Natural killer cell (primary cell): ENCODE results near the gene CDPF1. TPM values are rescaled to one million over a fixed set of nuclear protein-coding genes. Genes with fewer than 3 reads are reported as not detected.

Experiments
- ATAC-seq, 3 donors: fragments of 150-1000 bp in 2 of 3; fragments of 200-7000 bp in 1 of 3; cut with Tn5 transposase; 1 replicate in 1 of 3; 2 replicates in 2 of 3; pipeline ENCODE4 v1.10.0; 2021; ENCODE audit warnings: mild to moderate bottlenecking in 2 of 3, moderate library complexity in 2 of 3
- DNase-seq, 2 donors: peaks; one replicate each; pipeline versions ENCODE4 v3.0.0 to v3.0.0-alpha.2; 2013 to 2021; ENCODE audit warnings: mixed read lengths in 1 of 2
- H3K27ac ChIP-seq: one replicate; pipeline ENCODE4 v1.5.1; 2013; ENCODE audit warnings: mild to moderate bottlenecking, low read length
- H3K27me3 ChIP-seq: one replicate; pipeline ENCODE4 v1.6.1; 2013; ENCODE audit warnings: low read length; ENCODE audit not compliant: control insufficient read depth, insufficient read depth
- H3K36me3 ChIP-seq: one replicate; pipeline ENCODE4 v1.6.1; 2013; ENCODE audit warnings: low read length; ENCODE audit not compliant: control insufficient read depth, insufficient read depth
- H3K4me1 ChIP-seq: one replicate; pipeline ENCODE4 v1.6.1; 2013; ENCODE audit warnings: low read length; ENCODE audit not compliant: control insufficient read depth, insufficient read depth
- H3K4me3 ChIP-seq: one replicate; pipeline ENCODE4 v1.5.1; 2013; ENCODE audit warnings: low read length
- H3K9me3 ChIP-seq: one replicate; pipeline ENCODE4 v1.6.1; 2013; ENCODE audit warnings: low read length; ENCODE audit not compliant: control insufficient read depth, insufficient read depth
- H3K27ac Mint-ChIP-seq, 2 donors: one replicate each; pipeline ENCODE4 v1.8.0; 2022; ENCODE audit warnings: mild to moderate bottlenecking in 2 of 2, mixed read lengths in 2 of 2, moderate library complexity in 1 of 2
- H3K27me3 Mint-ChIP-seq, 2 donors: one replicate each; pipeline ENCODE4 v1.8.0; 2022; ENCODE audit warnings: low read depth in 2 of 2, mixed read lengths in 2 of 2
- H3K36me3 Mint-ChIP-seq: one replicate; pipeline ENCODE4 v1.8.0; 2022; ENCODE audit warnings: mixed read lengths
- H3K4me1 Mint-ChIP-seq, 2 donors: one replicate each; pipeline ENCODE4 v1.8.0; 2022; ENCODE audit warnings: mixed read lengths in 2 of 2
- H3K4me3 Mint-ChIP-seq: one replicate; pipeline ENCODE4 v1.8.0; 2022; ENCODE audit warnings: mild to moderate bottlenecking, moderate library complexity, mixed read lengths
- H3K9me3 Mint-ChIP-seq, 2 donors: one replicate each; pipeline ENCODE4 v1.8.0; 2022; ENCODE audit warnings: mixed read lengths in 2 of 2
- WGBS: methylation state at CpG from one replicate; pipeline ENCODE4 v1.1.7; 2013; ENCODE audit warnings: missing lambda C conversion rate; ENCODE audit not compliant: insufficient coverage; 5-methylcytosine and 5-hydroxymethylcytosine counted together
- intact Hi-C: fragments of 100-400 bp; cut with micrococcal nuclease; formaldehyde crosslinking; loops from one replicate; pipeline ENCODE4 v1.14.2; 2022
- total RNA-seq, 4 donors: library from RNA; stranded (reverse); fragments of 120-200 nt in 1 of 4; gene quantifications; one replicate each; pipeline versions ENCODE4 v1.2.3 to v1.2.4, GENCODE V29; 2013 to 2022
- TF ChIP-seq, protein P1 (sequence below): fragments of 200-600 bp; IDR thresholded peaks from one replicate; pipeline ENCODE4 v1.8.0; 2022; ENCODE audit warnings: antibody characterized with exemption

The CDPF1 gene
- total RNA-seq, 3 donors from 2014 or later (not counting 1 experiment from before 2014, with no cell fraction given): 5.0 to 11.4 (median 7.2) TPM

DNA sequence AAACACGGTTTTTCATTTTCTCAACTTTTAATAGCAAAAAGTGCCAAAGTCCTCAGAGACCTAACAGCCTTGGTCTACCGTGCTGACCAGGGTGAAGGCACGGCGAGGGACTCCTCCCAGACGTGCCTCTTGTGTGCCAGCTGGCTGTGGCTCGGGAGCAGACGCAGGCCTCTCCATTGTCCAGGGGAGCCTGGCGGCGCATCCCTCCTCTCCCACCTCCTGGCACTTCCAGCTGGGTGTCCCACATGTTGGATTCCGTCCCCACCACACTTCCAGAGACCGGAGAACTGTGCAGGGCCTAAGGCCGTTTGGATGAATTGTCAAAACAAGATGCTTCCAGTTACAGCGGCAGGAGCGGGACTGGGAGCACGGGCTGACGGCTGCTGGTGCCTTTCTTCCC is 11.6 kb downstream of the CDPF1 start:
- Mint-ChIP-seq H3K36me3 (peaks cover 8% of the 10 kb centered on the region), H3K4me3 (no peak overlapping the region), H3K27ac (peak overlapping the region in 1 of 2 donors; percentile 61), H3K27me3 (no peaks in the 10 kb centered on the region), H3K9me3 (no peaks in the 10 kb centered on the region), H3K4me1 (peaks cover 19 to 25% of the 10 kb centered on the region in 2 donors)
- H3K27me3 ChIP-seq: no peaks in the 10 kb centered on the region
- H3K36me3 ChIP-seq: peaks cover 3% of the 10 kb centered on the region
- H3K4me3 ChIP-seq: no peak overlapping the region
- no peak overlapping the region for H3K27ac ChIP-seq
- intact Hi-C loops: no loop called here
- TF ChIP-seq, protein P1, sequence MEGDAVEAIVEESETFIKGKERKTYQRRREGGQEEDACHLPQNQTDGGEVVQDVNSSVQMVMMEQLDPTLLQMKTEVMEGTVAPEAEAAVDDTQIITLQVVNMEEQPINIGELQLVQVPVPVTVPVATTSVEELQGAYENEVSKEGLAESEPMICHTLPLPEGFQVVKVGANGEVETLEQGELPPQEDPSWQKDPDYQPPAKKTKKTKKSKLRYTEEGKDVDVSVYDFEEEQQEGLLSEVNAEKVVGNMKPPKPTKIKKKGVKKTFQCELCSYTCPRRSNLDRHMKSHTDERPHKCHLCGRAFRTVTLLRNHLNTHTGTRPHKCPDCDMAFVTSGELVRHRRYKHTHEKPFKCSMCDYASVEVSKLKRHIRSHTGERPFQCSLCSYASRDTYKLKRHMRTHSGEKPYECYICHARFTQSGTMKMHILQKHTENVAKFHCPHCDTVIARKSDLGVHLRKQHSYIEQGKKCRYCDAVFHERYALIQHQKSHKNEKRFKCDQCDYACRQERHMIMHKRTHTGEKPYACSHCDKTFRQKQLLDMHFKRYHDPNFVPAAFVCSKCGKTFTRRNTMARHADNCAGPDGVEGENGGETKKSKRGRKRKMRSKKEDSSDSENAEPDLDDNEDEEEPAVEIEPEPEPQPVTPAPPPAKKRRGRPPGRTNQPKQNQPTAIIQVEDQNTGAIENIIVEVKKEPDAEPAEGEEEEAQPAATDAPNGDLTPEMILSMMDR: no peak
- ATAC-seq (no peak), DNase-seq (no peak)
- peaks cover 24% of the 10 kb centered on the region for H3K4me1 ChIP-seq
- H3K9me3 ChIP-seq: no peaks in the 10 kb centered on the region
- 96% methylated on average over 16 of the region's 16 CpGs for WGBS

GRCh38 chr22:46237453-46238124 is 12.5 kb downstream of the CDPF1 start:
- H3K4me3 Mint-ChIP-seq: no peak overlapping the region
- WGBS: 96% methylated on average over 12 of the region's 12 CpGs
- peaks cover 3% of the 10 kb centered on the region for H3K36me3 ChIP-seq

DNA sequence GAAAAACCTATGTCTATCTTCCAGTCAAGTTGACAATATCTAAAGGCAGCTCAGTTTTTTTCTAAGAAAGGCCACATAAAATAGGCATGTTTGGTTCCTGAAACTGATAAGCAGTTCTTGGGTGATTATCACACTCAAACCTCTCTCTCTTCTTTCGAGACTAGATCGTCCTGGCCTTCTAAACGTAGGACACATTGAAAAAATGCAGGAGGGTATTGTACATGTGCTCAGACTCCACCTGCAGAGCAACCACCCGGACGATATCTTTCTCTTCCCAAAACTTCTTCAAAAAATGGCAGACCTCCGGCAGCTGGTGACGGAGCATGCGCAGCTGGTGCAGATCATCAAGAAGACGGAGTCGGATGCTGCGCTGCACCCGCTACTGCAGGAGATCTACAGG is 15.1 kb downstream of the CDPF1 start:
- Histone ChIP-seq H3K27ac (no peak overlapping the region), H3K9me3 (no peaks in the 10 kb centered on the region), H3K36me3 (peaks cover 6% of the 10 kb centered on the region), H3K27me3 (no peaks in the 10 kb centered on the region), H3K4me1 (peaks cover 19% of the 10 kb centered on the region), H3K4me3 (no peak overlapping the region)
- 95% methylated on average over 12 of the region's 12 CpGs for WGBS
- intact Hi-C loops: no loop called here
- DNase-seq (no peak), ATAC-seq (no peak)
- no peaks in the 10 kb centered on the region for H3K27me3 Mint-ChIP-seq
- TF ChIP-seq, protein P1: no peak
- H3K4me3 Mint-ChIP-seq: no peak overlapping the region
- H3K36me3 Mint-ChIP-seq: peaks cover 8% of the 10 kb centered on the region
- H3K4me1 Mint-ChIP-seq: peaks cover 12 to 18% of the 10 kb centered on the region in 2 donors
- no peak overlapping the region for H3K27ac Mint-ChIP-seq
- no peaks in the 10 kb centered on the region for H3K9me3 Mint-ChIP-seq

More at GRCh38 chr22:46237453-46238124, 12.5 kb downstream of the CDPF1 start:
- Mint-ChIP-seq H3K27ac (no peak overlapping the region), H3K36me3 (peaks cover 8% of the 10 kb centered on the region), H3K4me1 (peaks cover 19 to 25% of the 10 kb centered on the region in 2 donors), H3K27me3 (no peaks in the 10 kb centered on the region), H3K9me3 (no peaks in the 10 kb centered on the region)
- TF ChIP-seq, protein P1: no peak
- no peak overlapping the region for H3K27ac ChIP-seq
- H3K27me3 ChIP-seq: no peaks in the 10 kb centered on the region
- H3K4me3 ChIP-seq: no peak overlapping the region
- H3K9me3 ChIP-seq: no peaks in the 10 kb centered on the region
- H3K4me1 ChIP-seq: peaks cover 24% of the 10 kb centered on the region
- DNase-seq (no peak), ATAC-seq (no peak)
- intact Hi-C loops: no loop called here

GRCh38 chr22:46233231-46233630 is 16.9 kb downstream of the CDPF1 start:
- peaks cover 8% of the 10 kb centered on the region for H3K36me3 Mint-ChIP-seq
- Histone ChIP-seq H3K27me3 (no peaks in the 10 kb centered on the region), H3K9me3 (no peaks in the 10 kb centered on the region), H3K27ac (no peak overlapping the region), H3K4me3 (no peak overlapping the region), H3K36me3 (peaks cover 6% of the 10 kb centered on the region), H3K4me1 (peaks cover 8% of the 10 kb centered on the region)
- DNase-seq (no peak), ATAC-seq (peak in 1 of 3 donors; percentile 32)
- peaks cover 0 to under 1% of the 10 kb centered on the region in 2 donors for H3K4me1 Mint-ChIP-seq
- H3K27me3 Mint-ChIP-seq: no peaks in the 10 kb centered on the region
- WGBS: 75% methylated on average over 9 of the region's 9 CpGs
- TF ChIP-seq, protein P1: no peak
- no peak overlapping the region for H3K4me3 Mint-ChIP-seq
- H3K27ac Mint-ChIP-seq: no peak overlapping the region
- no peaks in the 10 kb centered on the region for H3K9me3 Mint-ChIP-seq
- intact Hi-C loops: no loop called here
